ENCODE data around the gene TEX22. TPM values are rescaled to one million over a fixed set of nuclear protein-coding genes. Genes with fewer than 3 reads are reported as not detected.

The TEX22 gene
- total and polyA plus RNA-seq, 2 donors (not counting 1 experiment from before 2014, with no cell fraction given): 1.7 to 7.0 TPM

DNA sequence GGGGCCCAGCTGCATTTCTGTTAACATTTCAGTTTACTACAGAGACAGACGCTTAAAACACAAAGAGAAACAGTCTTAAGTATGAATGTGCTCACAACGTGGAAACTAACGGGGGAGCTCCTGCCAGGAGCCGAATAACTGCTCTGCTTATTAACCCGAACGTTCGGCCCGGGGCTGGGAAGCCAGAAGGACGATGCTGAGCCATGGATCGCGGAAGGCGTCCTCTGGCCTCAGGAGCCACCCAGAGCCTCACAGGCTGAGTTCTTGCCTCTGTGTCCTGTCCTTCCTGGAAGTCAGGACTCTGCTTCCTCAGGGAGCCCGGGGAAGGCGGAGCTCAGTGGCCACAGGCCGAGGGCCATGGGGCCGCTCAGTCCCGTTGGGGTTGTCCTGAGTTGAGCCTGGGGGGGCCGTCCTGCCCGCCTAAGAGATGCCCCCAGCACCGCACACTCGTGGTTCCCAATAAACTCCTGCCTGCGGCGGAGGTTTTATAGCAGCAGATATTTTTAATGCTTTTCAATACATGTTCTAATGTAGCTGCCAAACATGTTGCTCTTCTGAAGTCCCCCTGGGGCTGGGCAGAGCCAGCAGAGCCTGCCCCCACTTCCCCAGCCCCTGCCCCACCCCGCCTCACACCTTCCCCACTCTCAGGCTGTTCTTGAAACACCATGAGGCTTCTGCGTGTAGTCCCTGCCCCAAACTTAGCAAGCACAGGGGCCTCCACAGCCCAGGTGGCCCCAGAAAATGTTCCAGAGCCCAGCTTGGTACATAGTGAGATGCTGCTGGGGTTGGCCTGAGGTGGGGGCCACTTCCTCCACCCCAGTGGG is 3.4 kb upstream of the TEX22 start:
- intact Hi-C loops (cut with micrococcal nuclease): loop anchor here (5.0 kb wide), 1 partner anchor 93 kb away; the partner anchor contains the start of gene BRF1
- 90% methylated on average over 20 of the region's 25 CpGs for WGBS (ENCODE audit: insufficient coverage)
- Histone ChIP-seq H3K27ac (ENCODE audit: low read length in 2 of 2) (no peak overlapping the region), H3K4me3 (ENCODE audit: control extremely low read depth in 1 of 5, extremely low read depth in 1 of 5, insufficient read depth in 1 of 5, low read depth in 2 of 5, low read length in 4 of 5) (no peak overlapping the region), H4K20me1 (ENCODE audit: control insufficient read depth, insufficient read depth, low read length, poor library complexity, severe bottlenecking) (peaks cover 2% of the 10 kb centered on the region), H3K79me2 (ENCODE audit: control insufficient read depth, insufficient read depth, low read length) (peaks cover 18% of the 10 kb centered on the region), H3K9me3 (ENCODE audit: control extremely low read depth in 1 of 3, control insufficient read depth in 2 of 3, insufficient read depth in 1 of 3, low read length in 2 of 3) (no peaks in the 10 kb centered on the region), H3K9ac (ENCODE audit: low read length) (no peak overlapping the region), H3K4me1 (ENCODE audit: control insufficient read depth in 2 of 2, insufficient read depth in 2 of 2, low read length in 2 of 2) (peaks cover 24 to 32% of the 10 kb centered on the region in 2 donors), H3K36me3 (replicated peaks in 1 of 2; ENCODE audit: control extremely low read depth in 1 of 2, control insufficient read depth in 1 of 2, extremely low read depth in 1 of 2, insufficient read depth in 2 of 2, low read length in 1 of 2) (peaks cover 0 to under 1% of the 10 kb centered on the region in 2 experiments), H3K4me2 (replicated peaks; ENCODE audit: low read depth, low read length, poor library complexity, severe bottlenecking) (no peak overlapping the region), H3K27me3 (replicated peaks in 1 of 4; ENCODE audit: control extremely low read depth in 1 of 4, control insufficient read depth in 3 of 4, insufficient read depth in 4 of 4, low read length in 3 of 4) (no peaks in the 10 kb centered on the region), H2AFZ (ENCODE audit: insufficient read depth, low read depth, low read length, poor library complexity, severe bottlenecking) (no peak overlapping the region)
- Mint-ChIP-seq H3K9me3 (ENCODE audit: insufficient read depth) (no peaks in the 10 kb centered on the region), H3K4me1 (peaks cover 24% of the 10 kb centered on the region), H3K4me3 (no peak overlapping the region), H3K27me3 (no peaks in the 10 kb centered on the region), H3K27ac (peak overlapping the region; percentile 32)
- ATAC-seq (ENCODE audit: low read depth) (no peak), DNase-seq (no peak)
- POLR2A ChIA-PET: no interaction called here
- CTCF ChIA-PET: no interaction called here
- TF ChIP-seq EZH2 (IDR thresholded peaks at IDR 0.05; ENCODE audit: borderline replicate concordance, insufficient read depth, low read depth, low read length, poor library complexity, severe bottlenecking) (no peak), CTCF (IDR thresholded peaks at IDR 0.05) (no peak)

- H3K27ac Mint-ChIP-seq: no peak overlapping the region
- H2AFZ ChIP-seq (ENCODE audit: insufficient read depth, low read depth, low read length, poor library complexity, severe bottlenecking): no peak overlapping the region
- no peak overlapping the region for H3K4me3 ChIP-seq (ENCODE audit: control extremely low read depth in 1 of 5, extremely low read depth in 1 of 5, insufficient read depth in 1 of 5, low read depth in 2 of 5, low read length in 4 of 5)
- H3K9ac ChIP-seq (ENCODE audit: low read length): no peak overlapping the region
- H3K79me2 ChIP-seq (ENCODE audit: control insufficient read depth, insufficient read depth, low read length): peaks cover 18% of the 10 kb centered on the region
- no peaks in the 10 kb centered on the region for H3K9me3 Mint-ChIP-seq (ENCODE audit: insufficient read depth)
- H3K4me3 Mint-ChIP-seq: no peak overlapping the region
- WGBS (ENCODE audit: insufficient coverage): 97% methylated on average over 8 of the region's 8 CpGs
- H4K20me1 ChIP-seq (ENCODE audit: control insufficient read depth, insufficient read depth, low read length, poor library complexity, severe bottlenecking): peaks cover 5% of the 10 kb centered on the region
- intact Hi-C loops (cut with micrococcal nuclease): loop anchor here (5.0 kb wide), 1 partner anchor 93 kb away; the partner anchor contains the start of gene BRF1
- peaks cover 19 to 29% of the 10 kb centered on the region in 2 donors for H3K4me1 ChIP-seq (ENCODE audit: control insufficient read depth in 2 of 2, insufficient read depth in 2 of 2, low read length in 2 of 2)
- ATAC-seq (ENCODE audit: low read depth) (no peak), DNase-seq (no peak)
- TF ChIP-seq EZH2 (IDR thresholded peaks at IDR 0.05; ENCODE audit: borderline replicate concordance, insufficient read depth, low read depth, low read length, poor library complexity, severe bottlenecking) (no peak), CTCF (IDR thresholded peaks at IDR 0.05) (no peak)
- H3K4me2 ChIP-seq (replicated peaks; ENCODE audit: low read depth, low read length, poor library complexity, severe bottlenecking): no peak overlapping the region
- ChIA-PET CTCF (interaction anchor here (1.4 kb wide), 1 partner anchor 94 kb away, joined by 4 read pairs; no protein-coding TSS in a partner anchor), POLR2A (interaction anchor here (0.6 kb wide), 1 partner anchor 25 kb away, joined by 3 read pairs; no protein-coding TSS in a partner anchor)
- no peaks in the 10 kb centered on the region for H3K27me3 Mint-ChIP-seq
- no peaks in the 10 kb centered on the region for H3K27me3 ChIP-seq (replicated peaks in 1 of 4; ENCODE audit: control extremely low read depth in 1 of 4, control insufficient read depth in 3 of 4, insufficient read depth in 4 of 4, low read length in 3 of 4)
- H3K4me1 Mint-ChIP-seq: peaks cover 19% of the 10 kb centered on the region
- peaks cover 0 to 2% of the 10 kb centered on the region in 2 experiments for H3K36me3 ChIP-seq (replicated peaks in 1 of 2; ENCODE audit: control extremely low read depth in 1 of 2, control insufficient read depth in 1 of 2, extremely low read depth in 1 of 2, insufficient read depth in 2 of 2, low read length in 1 of 2)
- H3K27ac ChIP-seq (ENCODE audit: low read length in 2 of 2): no peak overlapping the region
- no peaks in the 10 kb centered on the region for H3K9me3 ChIP-seq (ENCODE audit: control extremely low read depth in 1 of 3, control insufficient read depth in 2 of 3, insufficient read depth in 1 of 3, low read length in 2 of 3)
Observed at GRCh38 chr14:105395538-105395854, 2.8 kb upstream of the TEX22 start.
